Right lobe of liver (tissue), 6 donors: Measurements from ENCODE around the gene VWA5B1. TPM values are rescaled to one million over a fixed set of nuclear protein-coding genes. Genes with fewer than 3 reads are reported as not detected.

Experiments used
- ATAC-seq, 4 donors: fragments of 200-7000 bp; cut with Tn5 transposase; one replicate each; pipeline ENCODE4 v1.9.1; 2020; ENCODE audit warnings: mild to moderate bottlenecking in 4 of 4, moderate library complexity in 4 of 4
- DNase-seq, 3 donors: peaks; one replicate each; pipeline ENCODE4 v3.0.0-alpha.2; 2020
- H3K27ac ChIP-seq, 3 donors: fragments of 200-600 bp; one replicate each; pipeline ENCODE4 v1.8.0; 2022
- H3K27me3 ChIP-seq, 2 donors: fragments of 200-600 bp; one replicate each; pipeline ENCODE4 v1.8.0; 2022
- H3K36me3 ChIP-seq, 4 donors: fragments of 200-600 bp; sonication (generic) in 1 of 4; one replicate each; pipeline versions ENCODE4 v1.5.1 to v1.8.0; 2017 to 2022; ENCODE audit warnings: control low read depth in 1 of 4
- H3K4me1 ChIP-seq, 4 donors: fragments of 200-600 bp; sonication (generic) in 1 of 4; one replicate each; pipeline versions ENCODE4 v1.5.1 to v1.8.0; 2017 to 2022; ENCODE audit warnings: control low read depth in 1 of 4
- H3K4me3 ChIP-seq, 3 donors: fragments of 200-600 bp; one replicate each; pipeline ENCODE4 v1.8.0; 2022
- H3K9me3 ChIP-seq, 4 donors: fragments of 200-600 bp; sonication (generic) in 1 of 4; one replicate each; pipeline versions ENCODE4 v1.5.1 to v1.8.0; 2017 to 2022; ENCODE audit warnings: control low read depth in 1 of 4
- POLR2A ChIP-seq: fragments of 450-650 bp; IDR thresholded peaks from one replicate; pipeline ENCODE4 v1.6.1; 2017; ENCODE audit warnings: antibody characterized with exemption, mild to moderate bottlenecking
- WGBS: methylation state at CpG from one replicate; pipeline ENCODE4 v1.1.6; 2018; ENCODE audit warnings: low coverage, low lambda C conversion rate; ENCODE audit not compliant: insufficient coverage; ENCODE audit errors: missing lambda C conversion rate; 5-methylcytosine and 5-hydroxymethylcytosine counted together
- intact Hi-C, 2 donors: fragments of 100-400 bp; cut with DNase I; formaldehyde crosslinking; loops; one replicate each; pipeline versions ENCODE4 v1.11.2 to v1.14.1; 2022
- total RNA-seq, 6 experiments: library from RNA; depleted of rRNA in 2 of 6; stranded (reverse); fragments of >200 nt in 2 of 6; fragmentation: NEBNext Ultra II Directional in 3 of 6; extraction: Animal tissue kit (Norgen Biotek cat#: 25700) in 3 of 6; gene quantifications; one replicate each; pipeline versions ENCODE4 v1.1.0 to v1.2.4, GENCODE V29; 2016 to 2023
- TF ChIP-seq, protein P1 (sequence below), 4 donors: fragments of 200-600 bp in 3 of 4; fragments of 450-650 bp in 1 of 4; IDR thresholded peaks; one replicate each; pipeline versions ENCODE4 v1.5.1 to v1.8.0; 2016 to 2022; ENCODE audit warnings: antibody characterized with exemption in 4 of 4, mild to moderate bottlenecking in 2 of 4
- donor health status: DM: no; HTN: yes; CAD: no.
- donor health status: DM: no; HTN: no; CAD: no.
- donor health status: DM: no; HTN: no; CAD: no.
- donor health status: DM: no; HTN: yes; CAD: no.
- donor health status: DM: no; HTN: yes; CAD: no.

VWA5B1 gene
- total RNA-seq, 6 experiments from 2014 or later = not detected

DNA sequence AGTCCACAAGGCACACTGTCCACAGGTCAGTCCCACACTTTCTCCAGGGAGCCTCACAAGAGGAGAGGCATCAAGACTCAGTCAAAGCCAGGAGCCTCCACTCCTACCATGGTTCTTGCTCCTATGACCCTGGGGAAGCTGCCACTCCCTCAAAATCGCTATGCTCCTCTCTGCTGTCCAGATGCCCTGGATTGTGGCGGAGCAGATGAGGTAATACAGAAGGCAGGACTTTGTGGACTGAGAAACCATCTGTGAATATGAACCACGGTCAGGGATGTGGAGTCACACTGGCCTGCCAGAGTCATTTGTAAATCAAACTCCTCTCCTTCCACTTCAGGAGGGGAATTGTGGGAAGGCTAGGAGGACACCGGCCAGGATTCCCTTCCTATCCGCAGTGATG is 20.6 kb downstream of the VWA5B1 start:
- Histone ChIP-seq H3K4me1 (no peaks in the 10 kb centered on the region), H3K27ac (no peak overlapping the region), H3K9me3 (no peaks in the 10 kb centered on the region), H3K36me3 (no peaks in the 10 kb centered on the region), H3K27me3 (no peaks in the 10 kb centered on the region), H3K4me3 (no peak overlapping the region)
- no peak for ATAC-seq
- no peak for DNase-seq
- TF ChIP-seq POLR2A = no peak
- TF ChIP-seq, protein P1, sequence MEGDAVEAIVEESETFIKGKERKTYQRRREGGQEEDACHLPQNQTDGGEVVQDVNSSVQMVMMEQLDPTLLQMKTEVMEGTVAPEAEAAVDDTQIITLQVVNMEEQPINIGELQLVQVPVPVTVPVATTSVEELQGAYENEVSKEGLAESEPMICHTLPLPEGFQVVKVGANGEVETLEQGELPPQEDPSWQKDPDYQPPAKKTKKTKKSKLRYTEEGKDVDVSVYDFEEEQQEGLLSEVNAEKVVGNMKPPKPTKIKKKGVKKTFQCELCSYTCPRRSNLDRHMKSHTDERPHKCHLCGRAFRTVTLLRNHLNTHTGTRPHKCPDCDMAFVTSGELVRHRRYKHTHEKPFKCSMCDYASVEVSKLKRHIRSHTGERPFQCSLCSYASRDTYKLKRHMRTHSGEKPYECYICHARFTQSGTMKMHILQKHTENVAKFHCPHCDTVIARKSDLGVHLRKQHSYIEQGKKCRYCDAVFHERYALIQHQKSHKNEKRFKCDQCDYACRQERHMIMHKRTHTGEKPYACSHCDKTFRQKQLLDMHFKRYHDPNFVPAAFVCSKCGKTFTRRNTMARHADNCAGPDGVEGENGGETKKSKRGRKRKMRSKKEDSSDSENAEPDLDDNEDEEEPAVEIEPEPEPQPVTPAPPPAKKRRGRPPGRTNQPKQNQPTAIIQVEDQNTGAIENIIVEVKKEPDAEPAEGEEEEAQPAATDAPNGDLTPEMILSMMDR (IDR thresholded peaks at IDR 0.05) = no peak
- 73% methylated on average over 3 of the region's 5 CpGs for WGBS
- intact Hi-C loops = no loop called here

DNA sequence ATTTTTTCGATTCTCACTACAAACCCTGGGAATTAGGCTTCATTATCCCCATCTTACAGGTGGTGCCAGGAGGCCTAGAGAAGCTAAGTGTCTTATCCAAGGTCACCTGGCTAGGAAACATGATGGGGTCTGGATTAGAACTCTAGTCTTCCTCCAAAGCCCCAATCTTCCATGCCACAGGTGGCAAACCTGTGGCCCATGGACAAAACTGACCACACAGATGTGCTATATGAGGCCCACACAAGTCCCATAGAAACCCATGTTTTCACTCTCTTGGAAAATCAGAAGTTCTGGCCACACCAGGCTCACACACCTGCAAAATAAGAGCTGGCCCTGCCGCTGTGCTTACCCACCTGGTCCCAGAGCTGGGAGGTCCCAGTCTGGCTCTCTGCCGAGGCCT is 21.6 kb downstream of the VWA5B1 start:
- TF ChIP-seq, protein P1 (IDR thresholded peaks at IDR 0.05) = no peak
- TF ChIP-seq POLR2A = no peak
- H3K4me1 ChIP-seq = no peaks in the 10 kb centered on the region
- no peak overlapping the region for H3K27ac ChIP-seq
- no peak for ATAC-seq
- no peaks in the 10 kb centered on the region for H3K9me3 ChIP-seq
- no peak for DNase-seq
- no peak overlapping the region for H3K4me3 ChIP-seq
- intact Hi-C loops = no loop called here
- no peaks in the 10 kb centered on the region for H3K36me3 ChIP-seq
- 57% methylated on average over 1 of the region's 3 CpGs for WGBS
- no peaks in the 10 kb centered on the region for H3K27me3 ChIP-seq

GRCh38 chr1:20312818-20313217 is 22.1 kb downstream of the VWA5B1 start:
- no CpG with 5 or more reads among the region's 12 CpGs for WGBS
- Histone ChIP-seq H3K27ac (no peak overlapping the region), H3K4me1 (no peaks in the 10 kb centered on the region), H3K9me3 (no peaks in the 10 kb centered on the region), H3K36me3 (no peaks in the 10 kb centered on the region), H3K4me3 (no peak overlapping the region), H3K27me3 (no peaks in the 10 kb centered on the region)
- DNase-seq = no peak
- ATAC-seq = no peak
- no peak for TF ChIP-seq POLR2A
- TF ChIP-seq, protein P1 (IDR thresholded peaks at IDR 0.05) = no peak
- intact Hi-C loops = no loop called here

- ATAC-seq = no peak
- intact Hi-C loops = no loop called here
- Histone ChIP-seq H3K9me3 (no peaks in the 10 kb centered on the region), H3K27ac (no peak overlapping the region), H3K27me3 (no peaks in the 10 kb centered on the region), H3K36me3 (no peaks in the 10 kb centered on the region), H3K4me3 (no peak overlapping the region), H3K4me1 (no peaks in the 10 kb centered on the region)
- 70% methylated on average over 8 of the region's 11 CpGs for WGBS
- TF ChIP-seq POLR2A = no peak
- TF ChIP-seq, protein P1 (IDR thresholded peaks at IDR 0.05) = no peak
- no peak for DNase-seq
These were observed 26.8 kb downstream of the VWA5B1 start for GRCh38 chr1:20317471-20317870.

- ATAC-seq (no peak), DNase-seq (no peak)
- intact Hi-C loops = no loop called here
- Histone ChIP-seq H3K4me1 (no peaks in the 10 kb centered on the region), H3K4me3 (no peak overlapping the region), H3K27ac (no peak overlapping the region), H3K36me3 (no peaks in the 10 kb centered on the region), H3K27me3 (no peaks in the 10 kb centered on the region), H3K9me3 (no peaks in the 10 kb centered on the region)
- WGBS = 66% methylated on average over 10 of the region's 14 CpGs
- no peak for TF ChIP-seq POLR2A
- TF ChIP-seq, protein P1 (IDR thresholded peaks at IDR 0.05) = no peak
These were observed 27.8 kb downstream of the VWA5B1 start for GRCh38 chr1:20318521-20318920.
